IMR-90 (cell line): Measurements from ENCODE around the gene MLH3.

ENCODE experiments used
- CEBPB ChIP-seq: IDR thresholded peaks from 2 replicates; pipeline ENCODE4 v1.6.1; 2012; ENCODE audit warnings: low read depth, low read length, improper control_type of control experiment
- CTCF ChIP-seq: conservative IDR thresholded peaks from 2 replicates; pipeline ENCODE4 v1.5.1; 2012; ENCODE audit warnings: mild to moderate bottlenecking, low read depth, low read length, improper control_type of control experiment
- USF2 ChIP-seq: fragments of 150-350 bp; IDR thresholded peaks from 2 replicates; pipeline ENCODE4 v1.6.1; 2017; ENCODE audit warnings: mild to moderate bottlenecking, antibody characterized with exemption, low read length, low read depth

- TF ChIP-seq CEBPB (no peak), CTCF (no peak), USF2 (no peak)
These were observed 6.5 kb downstream of the MLH3 start for GRCh38 chr14:75044752-75045151.
